ENCODE results near the gene CLASRP. TPM values are rescaled to one million over a fixed set of nuclear protein-coding genes. Genes with fewer than 3 reads are reported as not detected.
A peak's percentile ranks its signal among the peaks of the same experiment; 100 is the strongest.

CLASRP gene
- total and polyA plus RNA-seq, 2 of the 8 experiments (the other 6 are each of a cell fraction or from before 2014, with no cell fraction given): 22.3 to 71.7 TPM

DNA sequence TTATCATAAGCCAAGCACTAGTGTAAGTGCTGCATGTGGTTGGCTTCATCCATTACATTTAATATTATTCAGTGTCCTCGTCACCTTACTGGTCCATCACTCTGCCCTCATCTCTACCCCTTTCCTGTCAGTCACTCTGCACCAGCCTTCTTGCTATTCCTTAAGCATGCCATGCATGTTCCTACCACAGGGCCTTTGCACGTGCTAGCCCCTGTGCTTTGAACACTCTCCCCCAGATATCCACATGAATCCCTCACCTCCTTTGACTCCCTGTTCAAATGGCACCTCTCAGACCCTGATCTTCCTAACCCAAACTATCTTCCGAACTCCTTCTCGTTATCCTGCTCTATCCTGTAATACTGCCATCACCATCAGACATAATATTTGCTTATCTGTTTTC is 40.8 kb upstream of the CLASRP start:
- Histone ChIP-seq H4K5ac (ENCODE audit: insufficient read length, low read depth, low read length) (no peak overlapping the region), H3K9me3 (ENCODE audit: insufficient read depth in 2 of 2, low read depth in 1 of 2, low read length in 1 of 2) (no peaks in the 10 kb centered on the region), H4K20me1 (replicated peaks in 1 of 2; ENCODE audit: control insufficient read depth in 1 of 2, insufficient read depth in 2 of 2, low read length in 2 of 2) (peaks cover 4 to 8% of the 10 kb centered on the region in 2 experiments), H3K36me3 (ENCODE audit: control insufficient read depth in 2 of 4, insufficient read depth in 4 of 4, low read length in 3 of 4) (no peaks in the 10 kb centered on the region), H3K27ac (ENCODE audit: low read depth, low read length) (no peak overlapping the region), H2AFZ (ENCODE audit: low read length) (no peak overlapping the region), H2AK5ac (ENCODE audit: low read depth, low read length) (no peak overlapping the region), H3K18ac (ENCODE audit: extremely low read depth, low read length) (no peak overlapping the region), H3K23ac (ENCODE audit: insufficient read length) (no peak overlapping the region), H3K4me3 (ENCODE audit: extremely low read depth in 1 of 4, insufficient read depth in 2 of 4, low read depth in 3 of 4, low read length in 4 of 4) (no peak overlapping the region), H3K23me2 (ENCODE audit: low read depth, low read length) (no peaks in the 10 kb centered on the region), H2BK15ac (ENCODE audit: low read length) (no peak overlapping the region), H2BK120ac (replicated peaks; ENCODE audit: low read depth, low read length) (no peak overlapping the region), H2BK12ac (ENCODE audit: low read depth, low read length) (no peak overlapping the region), H2BK5ac (ENCODE audit: low read depth, low read length) (no peak overlapping the region), H3K4me1 (replicated peaks in 1 of 4; ENCODE audit: control insufficient read depth in 3 of 4, insufficient read depth in 4 of 4, low read length in 3 of 4) (no peaks in the 10 kb centered on the region), H3K9ac (replicated peaks in 1 of 4; ENCODE audit: extremely low read depth in 1 of 4, low read depth in 3 of 4, low read length in 3 of 4) (no peak overlapping the region), H3K79me2 (ENCODE audit: control insufficient read depth in 1 of 2, insufficient read depth in 2 of 2, low read length in 2 of 2) (no peaks in the 10 kb centered on the region), H2BK20ac (ENCODE audit: low read length) (no peak overlapping the region), H3K56ac (replicated peaks; ENCODE audit: insufficient read length, low read depth, low read length) (no peak overlapping the region), H4K8ac (ENCODE audit: extremely low read depth, insufficient read depth, low read length) (no peak overlapping the region), H4K91ac (replicated peaks; ENCODE audit: insufficient read length, low read length) (no peak overlapping the region), H3K4me2 (ENCODE audit: insufficient read depth in 1 of 2, low read depth in 2 of 2, low read length in 2 of 2) (no peak overlapping the region), H3K4ac (replicated peaks; ENCODE audit: insufficient read length, low read depth, low read length) (no peak overlapping the region), H3K79me1 (ENCODE audit: low read depth, low read length) (no peaks in the 10 kb centered on the region; the same call in 1 of the 2 replicates), H3K27me3 (replicated peaks in 1 of 4; ENCODE audit: control insufficient read depth in 3 of 4, extremely low read depth in 1 of 4, insufficient read depth in 3 of 4, low read length in 3 of 4) (no peaks in the 10 kb centered on the region), H3K14ac (ENCODE audit: insufficient read length) (no peak overlapping the region)
- CTCF ChIA-PET (ENCODE audit: partially characterized antibody): interaction anchor here (4.8 kb wide), 1 partner anchor 9 kb away, joined by 17 read pairs; no protein-coding TSS in a partner anchor
- 90 to 100% methylated on average over 2 to 4 of the region's 4 CpGs for WGBS, 2 experiments (ENCODE audit: extremely low coverage in 1 of 2, insufficient coverage in 1 of 2, insufficient read length in 1 of 2, insufficient replicate concordance in 2 of 2, low coverage in 1 of 2, low lambda C conversion rate in 2 of 2, missing lambda C conversion rate in 1 of 2)
- no peak for DNase-seq (ENCODE audit: low read depth in 1 of 2, low spot score in 2 of 2)
- TF ChIP-seq CBX5 (IDR thresholded peaks at IDR 0.05; ENCODE audit: low read depth, low read length): no peak
- no peak for TF ChIP-seq EP300 (IDR thresholded peaks at IDR 0.05; ENCODE audit: borderline replicate concordance in 1 of 2, low read depth in 2 of 2, low read length in 2 of 2)
- peak; percentile 81; the same call in 1 of the 2 replicates for TF ChIP-seq KDM1A (IDR thresholded peaks at IDR 0.05; ENCODE audit: borderline replicate concordance, low read length)
- TF ChIP-seq HDAC2 (IDR thresholded peaks at IDR 0.05; ENCODE audit: borderline replicate concordance in 1 of 2, low read depth in 2 of 2, low read length in 2 of 2): 0 out of 4 replicates have a peak, but pooled peaks of 1 of the 2 experiments have one; percentile 41
- FAIRE-seq: no peak
- POLR2A ChIA-PET (ENCODE audit: partially characterized antibody): no interaction called here

All from H1 (cell line).